ENCODE measurements around the gene CD48.
"Not testable (repeated sequence)": the region's sequence is repeated elsewhere in the genome, so short reads cannot be mapped to it uniquely, and the experiment has no call there.

The CD48 gene

DNA sequence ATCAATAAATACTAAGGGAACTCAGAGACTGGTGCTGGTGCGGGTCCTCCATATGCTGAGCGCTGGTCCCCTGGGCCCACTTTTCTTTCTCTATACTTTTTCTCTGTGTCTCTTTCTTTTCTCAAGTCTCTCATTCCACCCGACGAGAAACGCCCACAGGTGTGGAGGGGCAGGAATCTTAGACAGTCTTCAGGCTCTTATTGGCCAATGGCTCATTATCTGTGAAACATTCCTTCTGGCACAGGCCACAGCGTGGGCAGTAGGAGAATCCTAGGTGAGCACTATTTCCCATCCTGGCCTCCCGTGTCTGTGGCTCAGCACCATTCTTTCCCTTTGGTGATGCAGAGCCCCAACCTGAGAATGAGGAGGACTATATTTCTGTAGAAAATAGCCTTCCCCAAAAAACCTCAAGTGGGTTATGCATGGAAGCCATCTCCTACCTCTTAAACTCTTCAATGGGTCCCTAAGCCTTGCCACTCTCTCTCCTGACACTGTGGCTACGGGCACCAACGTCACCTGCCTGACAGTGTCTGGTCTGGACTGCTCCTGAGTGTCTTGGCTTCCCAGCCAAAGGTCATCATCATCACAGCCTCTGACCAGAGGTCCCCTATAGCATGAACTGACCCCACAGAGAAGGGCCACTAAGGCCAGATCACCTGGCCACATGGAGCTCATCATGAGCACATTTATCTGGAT lies 58.5 kb downstream of the CD48 start:
- no peaks in the 10 kb centered on the region for H3K79me2 ChIP-seq (ENCODE audit: low read length)
- H3K9me3 ChIP-seq (ENCODE audit: insufficient read depth, low read length), result no peaks in the 10 kb centered on the region
- H4K20me1 ChIP-seq (ENCODE audit: insufficient read depth, low read length), result no peaks in the 10 kb centered on the region
- TF ChIP-seq CTCF (IDR thresholded peaks at IDR 0.05; ENCODE audit: low read depth, low read length) (no peak), EZH2phosphoT487 (IDR thresholded peaks at IDR 0.05; ENCODE audit: low read depth) (no peak)
- H3K27ac ChIP-seq (ENCODE audit: low read length), result peak overlapping the region; percentile 30
- H3K36me3 ChIP-seq (replicated peaks; ENCODE audit: low read depth, low read length), result no peaks in the 10 kb centered on the region
- peak overlapping the region; percentile 40; the same call in 1 of the 2 replicates for H2AFZ ChIP-seq (ENCODE audit: low read depth, low read length)
- H3K4me2 ChIP-seq (ENCODE audit: low read length), result peak overlapping the region; percentile 46
- H3K4me3 ChIP-seq (ENCODE audit: low read length), result no peak overlapping the region
- peaks cover 68% of the 10 kb centered on the region for H3K4me1 ChIP-seq (ENCODE audit: low read length)
- H3K27me3 ChIP-seq (ENCODE audit: low read depth, low read length), result no peaks in the 10 kb centered on the region
- H3K9ac ChIP-seq (ENCODE audit: low read length), result peak overlapping the region; percentile 31; the same call in 1 of the 2 replicates

- H3K4me3 ChIP-seq (ENCODE audit: low read length); H3K9ac ChIP-seq (ENCODE audit: low read length); H4K20me1 ChIP-seq (ENCODE audit: insufficient read depth, low read length); H3K36me3 ChIP-seq (replicated peaks; ENCODE audit: low read depth, low read length); H3K27me3 ChIP-seq (ENCODE audit: low read depth, low read length); H3K9me3 ChIP-seq (ENCODE audit: insufficient read depth, low read length); H3K79me2 ChIP-seq (ENCODE audit: low read length): not testable (repeated sequence)
- 0 out of 2 replicates have a peak overlapping the region, but pooled peaks have one; percentile 30 for H3K27ac ChIP-seq (ENCODE audit: low read length)
- peak overlapping the region; percentile 46 for H3K4me2 ChIP-seq (ENCODE audit: low read length)
- H3K4me1 ChIP-seq (ENCODE audit: low read length), result peaks cover 65% of the 10 kb centered on the region
- peak overlapping the region; percentile 57; the same call in 1 of the 2 replicates for H2AFZ ChIP-seq (ENCODE audit: low read depth, low read length)
Measured at GRCh38 chr1:160652065-160652641, 59.5 kb downstream of the CD48 start.

DNA sequence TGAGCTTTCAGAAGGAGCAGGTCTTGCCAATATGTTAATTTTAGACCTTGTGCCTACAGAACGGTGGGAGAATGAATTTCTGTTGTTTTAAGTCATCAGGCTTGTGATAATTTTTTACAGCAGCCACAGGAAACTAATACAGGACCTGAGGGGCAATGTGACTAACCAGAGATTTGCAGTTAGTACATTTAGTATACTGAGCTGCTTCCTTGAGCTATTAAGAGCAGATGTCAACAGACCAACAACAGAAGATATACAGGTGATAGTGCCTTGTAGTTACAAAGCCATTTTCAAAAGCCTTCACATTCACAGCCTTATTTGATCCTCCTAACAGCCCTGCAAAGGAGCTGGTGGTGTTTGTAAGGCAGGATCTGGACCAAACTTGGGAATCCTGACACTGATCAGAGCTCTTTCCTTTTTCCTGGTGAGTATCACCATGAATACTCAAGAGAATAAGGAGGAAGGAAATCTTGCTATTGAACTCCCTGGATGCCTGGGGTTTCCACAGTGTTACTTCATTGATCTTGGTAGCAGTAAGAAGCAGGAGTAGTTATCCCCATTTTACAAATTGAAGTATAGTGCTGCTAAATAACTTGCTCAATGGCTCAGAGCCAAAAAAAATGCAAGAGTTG lies 60.1 kb downstream of the CD48 start:
- Histone ChIP-seq H3K4me2 (ENCODE audit: low read length) (no peak overlapping the region), H2AFZ (ENCODE audit: low read depth, low read length) (peak overlapping the region; percentile 57; the same call in 1 of the 2 replicates), H3K9me3 (ENCODE audit: insufficient read depth, low read length) (no peaks in the 10 kb centered on the region), H3K36me3 (replicated peaks; ENCODE audit: low read depth, low read length) (no peaks in the 10 kb centered on the region), H3K4me1 (ENCODE audit: low read length) (peaks cover 65% of the 10 kb centered on the region), H3K27ac (ENCODE audit: low read length) (0 out of 2 replicates have a peak overlapping the region, but pooled peaks have one; percentile 4), H3K4me3 (ENCODE audit: low read length) (no peak overlapping the region), H3K27me3 (ENCODE audit: low read depth, low read length) (no peaks in the 10 kb centered on the region), H3K79me2 (ENCODE audit: low read length) (no peaks in the 10 kb centered on the region), H4K20me1 (ENCODE audit: insufficient read depth, low read length) (no peaks in the 10 kb centered on the region), H3K9ac (ENCODE audit: low read length) (no peak overlapping the region)
- TF ChIP-seq CTCF (IDR thresholded peaks at IDR 0.05; ENCODE audit: low read depth, low read length) (no peak), EZH2phosphoT487 (IDR thresholded peaks at IDR 0.05; ENCODE audit: low read depth) (no peak)

- H4K20me1 ChIP-seq (ENCODE audit: insufficient read depth, low read length), result no peaks in the 10 kb centered on the region
- H3K36me3 ChIP-seq (replicated peaks; ENCODE audit: low read depth, low read length), result no peaks in the 10 kb centered on the region
- TF ChIP-seq EZH2phosphoT487 (IDR thresholded peaks at IDR 0.05; ENCODE audit: low read depth) (no peak), CTCF (IDR thresholded peaks at IDR 0.05; ENCODE audit: low read depth, low read length) (no peak)
- H3K27me3 ChIP-seq (ENCODE audit: low read depth, low read length), result no peaks in the 10 kb centered on the region
- peak overlapping the region; percentile 18; the same call in 1 of the 2 replicates for H3K9ac ChIP-seq (ENCODE audit: low read length)
- peak overlapping the region; percentile 45 for H3K4me3 ChIP-seq (ENCODE audit: low read length)
- H2AFZ ChIP-seq (ENCODE audit: low read depth, low read length), result peak overlapping the region; percentile 94
- no peaks in the 10 kb centered on the region for H3K9me3 ChIP-seq (ENCODE audit: insufficient read depth, low read length)
- peak overlapping the region; percentile 65 for H3K4me2 ChIP-seq (ENCODE audit: low read length)
- peaks cover 29% of the 10 kb centered on the region for H3K4me1 ChIP-seq (ENCODE audit: low read length)
- H3K27ac ChIP-seq (ENCODE audit: low read length), result no peak overlapping the region
- no peaks in the 10 kb centered on the region for H3K79me2 ChIP-seq (ENCODE audit: low read length)
Measured at GRCh38 chr1:160647329-160647720, 64.3 kb downstream of the CD48 start.

Measured in OCI-LY3 (cell line).